HepG2 (cell line): ENCODE results near the gene MLST8. TPM values are rescaled to one million over a fixed set of nuclear protein-coding genes. Genes with fewer than 3 reads are reported as not detected.

ENCODE experiments used
- ATAC-seq: fragments of 200-7000 bp; cut with Tn5 transposase; 3 replicates; pipeline ENCODE4 v1.9.1; 2020; ENCODE audit warnings: mild to moderate bottlenecking, moderate library complexity
- BruUV-seq: library from RNA; stranded (reverse); fragments of 400-500 nt; replicated peaks from 2 replicates; lab custom pipeline; 2021; lab: Mats Ljungman, UMichigan
- CTCF ChIA-PET: fragments of 300-600 bp; formaldehyde crosslinking; extraction: SDS; loops from one replicate; lab custom pipeline; 2021; ENCODE audit warnings: low total read pairs, inconsistent platforms, low intra/inter-chr PET ratio; lab: Yijun Ruan, JAX
- POLR2A ChIA-PET: fragments of 350-600 bp; sonication (Branson Sonifier 250); formaldehyde crosslinking; loops from one replicate; lab custom pipeline; 2020; ENCODE audit warnings: antibody characterized with exemption, inconsistent platforms; lab: Yijun Ruan, JAX
- DNase-seq: peaks from one replicate; pipeline ENCODE4 v3.0.0-alpha.2; 2015; ENCODE audit warnings: low spot score
- FAIRE-seq: peaks from 3 replicates; lab custom pipeline; 2011; peaks lifted over from hg19 to GRCh38; lab: Jason Lieb, UNC
- H2AFZ ChIP-seq: one replicate; pipeline ENCODE4 v1.6.1; 2011; ENCODE audit warnings: low read length, inconsistent platforms
- H3K27ac ChIP-seq: fragments of 300-600 bp; 3 replicates; pipeline ENCODE4 v1.8.0; 2011; ENCODE audit warnings: mixed run types, mild to moderate bottlenecking, mixed read lengths, low read length, inconsistent platforms; ENCODE audit not compliant: insufficient read depth; ENCODE audit errors: extremely low read length
- H3K27me3 ChIP-seq, 2 experiments: fragments of 200-600 bp in 1 of 2; 2 replicates in 1 of 2; 3 replicates in 1 of 2; pipeline versions ENCODE4 v1.6.0 to v1.8.0; 2011; ENCODE audit warnings: low read length in 2 of 2, mild to moderate bottlenecking in 2 of 2, moderate library complexity in 2 of 2, inconsistent platforms in 1 of 2; ENCODE audit not compliant: insufficient read depth in 2 of 2, control insufficient read depth in 1 of 2
- H3K36me3 ChIP-seq, 2 experiments: fragments of 200-600 bp in 1 of 2; replicated peaks in 1 of 2; 2 replicates in 1 of 2; 3 replicates in 1 of 2; pipeline versions ENCODE4 v1.5.1 to v1.8.0; 2011; ENCODE audit warnings: low read length in 2 of 2, inconsistent platforms in 1 of 2; ENCODE audit not compliant: insufficient read depth in 2 of 2, control insufficient read depth in 1 of 2
- H3K4me1 ChIP-seq: 2 replicates; pipeline ENCODE4 v1.5.1; 2012; ENCODE audit warnings: low read length, inconsistent platforms; ENCODE audit not compliant: insufficient read depth
- H3K4me2 ChIP-seq: 2 replicates; pipeline ENCODE4 v1.6.0; 2011; ENCODE audit warnings: low read depth, low read length, inconsistent platforms
- H3K4me3 ChIP-seq, 3 experiments: fragments of 200-600 bp in 1 of 3; sonication (generic), shearing (Covaris generic) in 1 of 3; replicated peaks in 1 of 3; 2 replicates each; pipeline ENCODE4 v1.5.1; 2011 to 2016; ENCODE audit warnings: low read length in 3 of 3, inconsistent platforms in 2 of 3, low read depth in 2 of 3, mild to moderate bottlenecking in 2 of 3, control low read depth in 1 of 3, mixed read lengths in 1 of 3; ENCODE audit not compliant: insufficient read depth in 1 of 3
- H3K79me2 ChIP-seq: one replicate; pipeline ENCODE4 v1.6.1; 2011; ENCODE audit warnings: low read length, inconsistent platforms; ENCODE audit not compliant: insufficient read depth
- H3K9ac ChIP-seq: 2 replicates; pipeline ENCODE4 v1.6.0; 2011; ENCODE audit warnings: mild to moderate bottlenecking, low read depth, low read length, inconsistent platforms; ENCODE audit not compliant: insufficient read depth
- H3K9me3 ChIP-seq: 2 replicates; pipeline ENCODE4 v1.5.1; 2012; ENCODE audit warnings: mild to moderate bottlenecking, low read length
- H4K20me1 ChIP-seq: 2 replicates; pipeline ENCODE4 v1.6.0; 2011; ENCODE audit warnings: inconsistent platforms, mild to moderate bottlenecking, low read length, moderate library complexity; ENCODE audit not compliant: insufficient read depth
- ARHGAP35 ChIP-seq: sonication (generic); formaldehyde crosslinking; IDR thresholded peaks from 2 replicates; pipeline ENCODE4 v1.9.0; 2022; ENCODE audit warnings: mild to moderate bottlenecking, inconsistent platforms, moderate library complexity, missing genetic modification reagents, borderline replicate concordance
- ATF5 ChIP-seq: sonication (generic); formaldehyde crosslinking; IDR thresholded peaks from 2 replicates; pipeline ENCODE4 v1.4.0; 2020; ENCODE audit warnings: mild to moderate bottlenecking, low read depth, missing genetic modification reagents
- BATF2 ChIP-seq: sonication (generic); formaldehyde crosslinking; IDR thresholded peaks from 2 replicates; pipeline ENCODE4 v1.8.0; 2022; ENCODE audit warnings: mild to moderate bottlenecking, missing genetic modification reagents, moderate library complexity
- CHD4 ChIP-seq: fragments of 200-600 bp; sonication (generic); IDR thresholded peaks from 2 replicates; pipeline ENCODE4 v1.7.0; 2017; ENCODE audit warnings: mild to moderate bottlenecking, low read length, borderline replicate concordance
- ELF1 ChIP-seq: sonication (generic); formaldehyde crosslinking; IDR thresholded peaks from 2 replicates; pipeline ENCODE4 v1.4.0; 2020; ENCODE audit warnings: missing genetic modification reagents
- IRF1 ChIP-seq: sonication (generic); formaldehyde crosslinking; IDR thresholded peaks from 2 replicates; pipeline ENCODE4 v1.4.0; 2020; ENCODE audit warnings: low read depth, mild to moderate bottlenecking, missing genetic modification reagents
- JUNB ChIP-seq: sonication (generic); formaldehyde crosslinking; IDR thresholded peaks from 2 replicates; pipeline ENCODE4 v1.8.0; 2022; ENCODE audit warnings: missing genetic modification reagents, mild to moderate bottlenecking, borderline replicate concordance
- NR2F6 ChIP-seq, 2 experiments: IDR thresholded peaks; 2 replicates each; pipeline ENCODE4 v1.6.1; 2016; ENCODE audit warnings: antibody characterized with exemption in 1 of 2, mild to moderate bottlenecking in 1 of 2
- PHF8 ChIP-seq: sonication (generic); formaldehyde crosslinking; IDR thresholded peaks from 2 replicates; pipeline ENCODE4 v1.5.0; 2020; ENCODE audit warnings: missing genetic modification reagents
- PRDM4 ChIP-seq: sonication (generic); formaldehyde crosslinking; IDR thresholded peaks from 2 replicates; pipeline ENCODE4 v1.9.0; 2021; ENCODE audit warnings: missing genetic modification reagents, borderline replicate concordance
- SAFB2 ChIP-seq: sonication (generic); formaldehyde crosslinking; IDR thresholded peaks from 2 replicates; pipeline ENCODE4 v1.5.1; 2020; ENCODE audit warnings: missing genetic modification reagents, low read depth, mild to moderate bottlenecking, borderline replicate concordance
- TEAD2 ChIP-seq: sonication (generic); formaldehyde crosslinking; IDR thresholded peaks from 2 replicates; pipeline ENCODE4 v1.9.0; 2021; ENCODE audit warnings: missing genetic modification reagents
- ZNF274 ChIP-seq: sonication (generic); formaldehyde crosslinking; IDR thresholded peaks from 2 replicates; pipeline ENCODE4 v1.5.1; 2020; ENCODE audit warnings: mild to moderate bottlenecking, missing genetic modification reagents
- ZNF441 ChIP-seq: sonication (generic); formaldehyde crosslinking; IDR thresholded peaks from 2 replicates; pipeline ENCODE4 v1.7.0; 2021; ENCODE audit warnings: missing genetic modification reagents, borderline replicate concordance
- ZNF552 ChIP-seq: sonication (generic); formaldehyde crosslinking; IDR thresholded peaks from 2 replicates; pipeline ENCODE4 v1.9.0; 2022; ENCODE audit warnings: missing genetic modification reagents, mild to moderate bottlenecking, borderline replicate concordance
- ZSCAN22 ChIP-seq: sonication (generic); formaldehyde crosslinking; IDR thresholded peaks from 2 replicates; pipeline ENCODE4 v1.4.0; 2020; ENCODE audit warnings: mild to moderate bottlenecking, missing genetic modification reagents
- WGBS: methylation state at CpG from one replicate; pipeline ENCODE4 v1.1.6; 2017; ENCODE audit warnings: low lambda C conversion rate; 5-methylcytosine and 5-hydroxymethylcytosine counted together
- in situ Hi-C: cut with HindIII; loops from 2 replicates; pipeline ENCODE4 v1.10.0; 2017; ENCODE audit warnings: low pct_unique_long_range_greater_than_20kb; ENCODE audit not compliant: extremely low pct_ligation_motif_present
- intact Hi-C: fragments of 100-400 bp; cut with micrococcal nuclease; formaldehyde crosslinking; loops from one replicate; pipeline ENCODE4 v1.10.0; 2022; ENCODE audit not compliant: unreplicated experiment
- polyA plus RNA-seq, 8 experiments: library from polyadenylated mRNA; depleted of rRNA in 3 of 8; stranded (reverse) in 7 of 8; unstranded in 1 of 8; fragments of >200 nt; fragmentation: Illumina TruSeq in 4 of 8; extraction: Trizol in 4 of 8; gene quantifications; 2 replicates each; pipeline versions ENCODE4 v1.2.1 to v1.2.3, GENCODE V29; 2011 to 2016; ENCODE audit warnings: low read depth in 4 of 8, missing spikeins in 1 of 8, mixed read lengths in 1 of 8; ENCODE audit not compliant: insufficient read depth in 1 of 8
- total RNA-seq, 5 experiments: library from RNA; depleted of rRNA; stranded (reverse); fragments of >200 nt; fragmentation: Illumina TruSeq; extraction: Trizol; gene quantifications; 2 replicates each; pipeline ENCODE4 v1.2.3, GENCODE V29; 2016; ENCODE audit warnings: low read depth in 1 of 5
- TF ChIP-seq, protein P1 (sequence below): IDR thresholded peaks from 2 replicates; pipeline ENCODE4 v1.6.1; 2016; ENCODE audit warnings: missing genetic modification reagents, missing compliant biosample characterization

The MLST8 gene
- total and polyA plus RNA-seq, 2 of the 13 experiments (the other 11 are each of a cell fraction or from before 2014, with no cell fraction given) = 30.8 to 72.7 TPM

GRCh38 chr16:2204416-2205103, 694 bp upstream of the MLST8 start (continued):
- TF ChIP-seq, protein P1, sequence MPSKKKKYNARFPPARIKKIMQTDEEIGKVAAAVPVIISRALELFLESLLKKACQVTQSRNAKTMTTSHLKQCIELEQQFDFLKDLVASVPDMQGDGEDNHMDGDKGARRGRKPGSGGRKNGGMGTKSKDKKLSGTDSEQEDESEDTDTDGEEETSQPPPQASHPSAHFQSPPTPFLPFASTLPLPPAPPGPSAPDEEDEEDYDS = no peak

DNA sequence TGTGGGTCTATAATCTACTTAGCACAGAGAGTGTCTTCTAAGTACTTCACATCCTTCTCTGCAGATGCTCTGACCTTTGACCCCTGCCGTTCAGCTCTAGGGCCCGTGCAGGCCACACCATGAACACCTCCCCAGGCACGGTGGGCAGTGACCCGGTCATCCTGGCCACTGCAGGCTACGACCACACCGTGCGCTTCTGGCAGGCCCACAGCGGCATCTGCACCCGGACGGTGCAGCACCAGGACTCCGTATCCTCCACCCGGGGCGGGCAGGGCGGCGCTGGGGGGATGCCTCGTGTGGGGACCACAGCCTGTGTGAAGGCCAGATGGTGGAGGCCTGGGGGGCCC, 686 bp downstream of the MLST8 start:
- no CpG with 5 or more reads among the region's 16 CpGs for WGBS
- H3K4me3 ChIP-seq = peak overlapping the region; percentile 71 to 96 (median 83)
- FAIRE-seq (no peak), ATAC-seq (peak; percentile 30), DNase-seq (no peak)
- peaks cover 34% of the 10 kb centered on the region for H3K4me1 ChIP-seq
- H2AFZ ChIP-seq = no peak overlapping the region
- no TSS peak for BruUV-seq
- H3K9me3 ChIP-seq = no peaks in the 10 kb centered on the region
- CTCF ChIA-PET = no interaction called here
- in situ Hi-C loops = no loop called here
- H3K4me2 ChIP-seq = peak overlapping the region; percentile 95
- intact Hi-C loops = no loop called here
- no peaks in the 10 kb centered on the region for H4K20me1 ChIP-seq
- H3K36me3 ChIP-seq = peaks cover 2 to 13% of the 10 kb centered on the region in 2 experiments; a peak in 4 of 5 replicates
- H3K79me2 ChIP-seq = peaks cover 8% of the 10 kb centered on the region
- POLR2A ChIA-PET = interaction anchor here (2.5 to 4.3 kb wide), 2 partner anchors 9 to 51 kb away, joined by 14 to 18 read pairs; partner anchors contain the start of genes PGP and TRAF7
- H3K27ac ChIP-seq = peak overlapping the region; percentile 89
- no peaks in the 10 kb centered on the region for H3K27me3 ChIP-seq
- peak overlapping the region; percentile 97 for H3K9ac ChIP-seq
- TF ChIP-seq SAFB2 (CRISPR knock-in tag) = peak; percentile 5; the same call in 1 of the 2 replicates
- TF ChIP-seq ELF1 (CRISPR knock-in tag) = no peak
- no peak for TF ChIP-seq JUNB (CRISPR knock-in tag)
- no peak; the same call in 1 of the 2 replicates for TF ChIP-seq ZNF552 (CRISPR knock-in tag)
- TF ChIP-seq IRF1 (CRISPR knock-in tag) = 0 out of 2 replicates have a peak, but pooled peaks have one; percentile 13
- TF ChIP-seq PRDM4 (CRISPR knock-in tag) = no peak
- TF ChIP-seq ZNF441 (CRISPR knock-in tag) = no peak
- no peak for TF ChIP-seq CHD4
- TF ChIP-seq ZNF274 (CRISPR knock-in tag) = no peak
- TF ChIP-seq TEAD2 = no peak
- no peak for TF ChIP-seq PHF8 (CRISPR knock-in tag)
- no peak for TF ChIP-seq ATF5 (CRISPR knock-in tag)
- TF ChIP-seq BATF2 (CRISPR knock-in tag) = peak; percentile 15
- TF ChIP-seq NR2F6 (IDR thresholded peaks at IDR 0.05) = peak; percentile 53; the same call in 1 of the 2 replicates
- TF ChIP-seq NR2F6 (CRISPR knock-in tag; IDR thresholded peaks at IDR 0.05) = peak; percentile 53; the same call in 1 of the 2 replicates
- no peak for TF ChIP-seq ARHGAP35
- peak; percentile 74; the same call in 1 of the 2 replicates for TF ChIP-seq ZSCAN22 (CRISPR knock-in tag)
